Measurements from ENCODE around the gene SPDYE2. TPM values are rescaled to one million over a fixed set of nuclear protein-coding genes. Genes with fewer than 3 reads are reported as not detected.
"Not testable (repeated sequence)": the region's sequence is repeated elsewhere in the genome, so short reads cannot be mapped to it uniquely, and the experiment has no call there.

The SPDYE2 gene
- polyA plus RNA-seq, 4 donors = 0.04 to 2.9 TPM; not detected in 2

GRCh38 chr7:102531583-102531982 is 19.4 kb upstream of the SPDYE2 start:
- FAIRE-seq = not testable (repeated sequence)
- WGBS, 3 donors = no CpG with 5 or more reads among the region's 7 CpGs

DNA sequence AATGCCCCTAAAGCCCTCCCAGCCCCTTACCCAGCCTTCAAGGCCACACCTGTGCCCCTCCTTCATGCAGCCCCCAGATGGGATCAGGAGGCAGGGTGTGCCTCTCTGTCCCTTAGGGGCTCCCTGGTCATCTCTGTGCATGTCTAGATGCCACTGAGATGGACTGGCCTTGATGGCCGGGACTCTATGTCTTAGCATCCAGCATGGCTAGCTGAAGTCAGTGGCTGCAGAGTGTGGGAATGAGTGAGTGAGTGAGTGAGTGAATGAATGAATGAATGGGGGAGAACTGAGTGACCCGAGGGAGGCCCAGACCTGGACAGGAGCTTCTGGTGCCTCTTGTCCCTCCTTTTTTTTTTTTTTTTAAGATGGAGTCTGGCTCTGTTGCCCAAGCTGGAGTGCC is 18.9 kb upstream of the SPDYE2 start:
- H3K27ac ChIP-seq (ENCODE audit: low read depth in 1 of 3, low read length in 2 of 3); H3K9me3 ChIP-seq (ENCODE audit: control insufficient read depth in 2 of 2, insufficient read depth in 1 of 2, low read depth in 1 of 2, low read length in 1 of 2); DNase-seq; H3K4me1 ChIP-seq (ENCODE audit: control insufficient read depth in 3 of 3, insufficient read depth in 2 of 3, low read depth in 1 of 3, low read length in 2 of 3); H3K4me3 ChIP-seq (ENCODE audit: low read depth in 1 of 3, low read length in 3 of 3); H3K27me3 ChIP-seq (ENCODE audit: control insufficient read depth in 3 of 3, insufficient read depth in 3 of 3, low read length in 3 of 3); FAIRE-seq; H3K36me3 ChIP-seq (ENCODE audit: control insufficient read depth in 3 of 3, insufficient read depth in 2 of 3, low read depth in 1 of 3, low read length in 3 of 3): not testable (repeated sequence)
- 93 to 96% (median 94%) methylated on average over 2 of the region's 2 CpGs for WGBS, 3 donors

More at GRCh38 chr7:102531583-102531982, 19.4 kb upstream of the SPDYE2 start:
- H3K4me1 ChIP-seq (ENCODE audit: control insufficient read depth in 3 of 3, insufficient read depth in 2 of 3, low read depth in 1 of 3, low read length in 2 of 3); H3K27me3 ChIP-seq (ENCODE audit: control insufficient read depth in 3 of 3, insufficient read depth in 3 of 3, low read length in 3 of 3); H3K36me3 ChIP-seq (ENCODE audit: control insufficient read depth in 3 of 3, insufficient read depth in 2 of 3, low read depth in 1 of 3, low read length in 3 of 3); DNase-seq; H3K27ac ChIP-seq (ENCODE audit: low read depth in 1 of 3, low read length in 2 of 3); H3K9me3 ChIP-seq (ENCODE audit: control insufficient read depth in 2 of 2, insufficient read depth in 1 of 2, low read depth in 1 of 2, low read length in 1 of 2); H3K4me3 ChIP-seq (ENCODE audit: low read depth in 1 of 3, low read length in 3 of 3): not testable (repeated sequence)

DNA sequence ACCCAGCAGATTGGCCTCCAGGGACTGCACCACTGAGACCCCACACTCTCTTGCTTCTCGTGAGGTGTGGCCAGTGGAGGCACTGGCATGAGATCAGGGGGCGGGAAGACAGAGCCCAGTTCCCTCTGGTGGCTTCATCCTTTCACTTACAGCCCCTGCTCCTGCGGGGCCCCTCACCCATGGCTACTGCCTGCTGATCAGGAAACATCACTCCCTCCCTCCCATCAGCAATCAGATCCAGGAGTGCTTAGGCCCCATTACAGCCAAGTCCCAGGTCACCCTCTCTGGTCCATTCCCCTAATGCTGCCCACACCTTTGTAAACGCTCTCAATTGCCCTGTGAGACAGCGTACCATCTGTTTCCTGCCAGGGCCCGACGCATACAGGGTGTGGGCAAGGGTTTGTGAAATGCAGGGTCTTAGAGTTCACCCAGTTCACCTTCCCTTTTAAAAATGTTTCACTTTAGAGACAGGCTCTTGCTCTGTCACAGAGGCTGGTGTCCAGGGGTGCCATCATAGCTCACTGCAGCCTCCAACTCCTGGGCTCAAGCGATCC is 15.9 kb upstream of the SPDYE2 start:
- not testable (repeated sequence) for H3K36me3 ChIP-seq (ENCODE audit: control insufficient read depth in 3 of 3, insufficient read depth in 2 of 3, low read depth in 1 of 3, low read length in 3 of 3); H3K4me1 ChIP-seq (ENCODE audit: control insufficient read depth in 3 of 3, insufficient read depth in 2 of 3, low read depth in 1 of 3, low read length in 2 of 3); DNase-seq; H3K4me3 ChIP-seq (ENCODE audit: low read depth in 1 of 3, low read length in 3 of 3); FAIRE-seq; H3K27me3 ChIP-seq (ENCODE audit: control insufficient read depth in 3 of 3, insufficient read depth in 3 of 3, low read length in 3 of 3); H3K9me3 ChIP-seq (ENCODE audit: control insufficient read depth in 2 of 2, insufficient read depth in 1 of 2, low read depth in 1 of 2, low read length in 1 of 2); H3K27ac ChIP-seq (ENCODE audit: low read depth in 1 of 3, low read length in 2 of 3)
- WGBS, 3 donors = 57 to 100% (median 78%) methylated on average over 1 to 4 of the region's 8 CpGs

DNA sequence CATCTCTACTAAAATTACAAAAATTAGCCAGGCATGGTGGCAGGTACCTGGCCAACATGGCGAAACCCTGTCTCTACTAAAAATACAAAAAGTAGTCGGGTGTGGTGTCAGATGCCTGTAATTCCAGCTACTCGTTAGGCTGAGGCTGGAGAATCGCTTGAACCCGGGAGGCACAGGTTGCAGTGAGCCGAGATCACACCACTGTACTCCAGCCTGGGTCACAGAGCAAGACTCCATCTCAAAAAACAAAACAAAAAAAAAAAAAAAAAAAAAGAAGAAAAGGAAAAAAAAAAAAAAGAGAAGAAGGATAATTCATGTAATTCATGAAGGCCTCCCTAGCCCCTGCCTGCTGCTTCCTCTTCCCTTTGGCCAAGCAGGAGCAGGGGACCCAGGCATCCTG is 10.4 kb upstream of the SPDYE2 start:
- WGBS, 3 donors = 92 to 95% (median 93%) methylated on average over 4 of the region's 6 CpGs

GRCh38 chr7:102542083-102542482 is 8.9 kb upstream of the SPDYE2 start:
- not testable (repeated sequence) for DNase-seq, FAIRE-seq
- 99 to 100% (median 100%) methylated on average over 3 to 4 of the region's 8 CpGs for WGBS, 3 donors

More for the DNA sequence above, 10.4 kb upstream of the SPDYE2 start:
- not testable (repeated sequence) for H3K27me3 ChIP-seq (ENCODE audit: control insufficient read depth in 3 of 3, insufficient read depth in 3 of 3, low read length in 3 of 3); H3K36me3 ChIP-seq (ENCODE audit: control insufficient read depth in 3 of 3, insufficient read depth in 2 of 3, low read depth in 1 of 3, low read length in 3 of 3); FAIRE-seq; H3K4me3 ChIP-seq (ENCODE audit: low read depth in 1 of 3, low read length in 3 of 3); H3K9me3 ChIP-seq (ENCODE audit: control insufficient read depth in 2 of 2, insufficient read depth in 1 of 2, low read depth in 1 of 2, low read length in 1 of 2); H3K27ac ChIP-seq (ENCODE audit: low read depth in 1 of 3, low read length in 2 of 3); DNase-seq; H3K4me1 ChIP-seq (ENCODE audit: control insufficient read depth in 3 of 3, insufficient read depth in 2 of 3, low read depth in 1 of 3, low read length in 2 of 3)

DNA sequence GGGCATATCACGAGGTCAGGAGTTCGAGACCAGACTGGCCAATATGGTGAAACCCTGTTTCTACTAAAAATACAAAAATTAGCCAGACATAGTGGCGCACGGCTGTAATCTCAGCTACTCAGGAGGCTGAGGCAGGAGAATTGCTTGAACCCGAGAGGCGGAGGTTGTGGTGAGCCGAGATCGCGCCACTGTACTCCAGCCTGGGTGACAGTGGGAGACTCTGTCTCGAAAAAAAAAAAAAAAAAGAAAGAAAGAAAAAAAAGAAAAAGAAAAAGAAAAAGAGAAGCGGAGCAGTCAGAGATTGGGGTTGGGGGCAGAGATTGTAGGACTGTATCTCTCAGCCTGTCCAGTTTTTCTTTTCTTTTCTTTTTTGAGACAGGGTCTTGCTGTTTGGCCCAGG is 8.3 kb upstream of the SPDYE2 start:
- H3K4me3 ChIP-seq (ENCODE audit: low read depth in 1 of 3, low read length in 3 of 3); H3K27ac ChIP-seq (ENCODE audit: low read depth in 1 of 3, low read length in 2 of 3); H3K36me3 ChIP-seq (ENCODE audit: control insufficient read depth in 3 of 3, insufficient read depth in 2 of 3, low read depth in 1 of 3, low read length in 3 of 3); FAIRE-seq; DNase-seq; H3K9me3 ChIP-seq (ENCODE audit: control insufficient read depth in 2 of 2, insufficient read depth in 1 of 2, low read depth in 1 of 2, low read length in 1 of 2); H3K4me1 ChIP-seq (ENCODE audit: control insufficient read depth in 3 of 3, insufficient read depth in 2 of 3, low read depth in 1 of 3, low read length in 2 of 3); H3K27me3 ChIP-seq (ENCODE audit: control insufficient read depth in 3 of 3, insufficient read depth in 3 of 3, low read length in 3 of 3): not testable (repeated sequence)
- 91 to 95% (median 94%) methylated on average over 7 of the region's 11 CpGs for WGBS, 3 donors

More at GRCh38 chr7:102542083-102542482, 8.9 kb upstream of the SPDYE2 start:
- not testable (repeated sequence) for H3K27ac ChIP-seq (ENCODE audit: low read depth in 1 of 3, low read length in 2 of 3); H3K4me1 ChIP-seq (ENCODE audit: control insufficient read depth in 3 of 3, insufficient read depth in 2 of 3, low read depth in 1 of 3, low read length in 2 of 3); H3K4me3 ChIP-seq (ENCODE audit: low read depth in 1 of 3, low read length in 3 of 3); H3K9me3 ChIP-seq (ENCODE audit: control insufficient read depth in 2 of 2, insufficient read depth in 1 of 2, low read depth in 1 of 2, low read length in 1 of 2); H3K36me3 ChIP-seq (ENCODE audit: control insufficient read depth in 3 of 3, insufficient read depth in 2 of 3, low read depth in 1 of 3, low read length in 3 of 3); H3K27me3 ChIP-seq (ENCODE audit: control insufficient read depth in 3 of 3, insufficient read depth in 3 of 3, low read length in 3 of 3)

DNA sequence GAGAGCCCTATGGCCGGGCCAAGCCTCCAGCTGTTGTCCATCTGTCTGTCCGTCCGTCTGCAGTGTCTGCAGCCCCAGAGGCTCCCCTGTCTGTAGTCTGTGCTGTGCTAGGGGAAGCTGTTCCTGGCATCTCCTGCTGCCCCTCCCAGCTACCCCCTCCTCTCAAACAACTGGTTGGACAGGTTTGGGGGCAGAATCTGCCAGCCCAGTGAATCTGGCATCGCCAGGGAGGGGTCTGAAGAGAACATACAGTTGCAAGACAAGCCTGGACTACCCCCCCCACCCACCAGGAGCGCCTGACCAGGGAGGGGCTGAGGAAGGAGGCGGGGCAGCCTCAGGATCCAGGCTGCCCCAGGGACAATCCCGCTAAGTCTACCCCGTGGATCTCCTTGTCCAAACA is 7.4 kb upstream of the SPDYE2 start, which contains the start of gene UPK3BL2:
UPK3BL2 (minus strand) TSS at position 101 of the 400 bp plus-strand sequence; CDS start at position 41, 60 bp downstream.
- not testable (repeated sequence) for H3K9me3 ChIP-seq (ENCODE audit: control insufficient read depth in 2 of 2, insufficient read depth in 1 of 2, low read depth in 1 of 2, low read length in 1 of 2); H3K36me3 ChIP-seq (ENCODE audit: control insufficient read depth in 3 of 3, insufficient read depth in 2 of 3, low read depth in 1 of 3, low read length in 3 of 3); H3K27ac ChIP-seq (ENCODE audit: low read depth in 1 of 3, low read length in 2 of 3); H3K4me1 ChIP-seq (ENCODE audit: control insufficient read depth in 3 of 3, insufficient read depth in 2 of 3, low read depth in 1 of 3, low read length in 2 of 3); DNase-seq; H3K4me3 ChIP-seq (ENCODE audit: low read depth in 1 of 3, low read length in 3 of 3); H3K27me3 ChIP-seq (ENCODE audit: control insufficient read depth in 3 of 3, insufficient read depth in 3 of 3, low read length in 3 of 3); FAIRE-seq
- WGBS, 3 donors = no CpG with 5 or more reads among the region's 8 CpGs

GRCh38 chr7:102544372-102544771 is 6.7 kb upstream of the SPDYE2 start:
- H3K4me1 ChIP-seq (ENCODE audit: control insufficient read depth in 3 of 3, insufficient read depth in 2 of 3, low read depth in 1 of 3, low read length in 2 of 3); H3K4me3 ChIP-seq (ENCODE audit: low read depth in 1 of 3, low read length in 3 of 3); H3K27ac ChIP-seq (ENCODE audit: low read depth in 1 of 3, low read length in 2 of 3); H3K27me3 ChIP-seq (ENCODE audit: control insufficient read depth in 3 of 3, insufficient read depth in 3 of 3, low read length in 3 of 3); DNase-seq; FAIRE-seq; H3K36me3 ChIP-seq (ENCODE audit: control insufficient read depth in 3 of 3, insufficient read depth in 2 of 3, low read depth in 1 of 3, low read length in 3 of 3); H3K9me3 ChIP-seq (ENCODE audit: control insufficient read depth in 2 of 2, insufficient read depth in 1 of 2, low read depth in 1 of 2, low read length in 1 of 2): not testable (repeated sequence)
- WGBS, 3 donors = no CpG with 5 or more reads among the region's 1 CpG

DNA sequence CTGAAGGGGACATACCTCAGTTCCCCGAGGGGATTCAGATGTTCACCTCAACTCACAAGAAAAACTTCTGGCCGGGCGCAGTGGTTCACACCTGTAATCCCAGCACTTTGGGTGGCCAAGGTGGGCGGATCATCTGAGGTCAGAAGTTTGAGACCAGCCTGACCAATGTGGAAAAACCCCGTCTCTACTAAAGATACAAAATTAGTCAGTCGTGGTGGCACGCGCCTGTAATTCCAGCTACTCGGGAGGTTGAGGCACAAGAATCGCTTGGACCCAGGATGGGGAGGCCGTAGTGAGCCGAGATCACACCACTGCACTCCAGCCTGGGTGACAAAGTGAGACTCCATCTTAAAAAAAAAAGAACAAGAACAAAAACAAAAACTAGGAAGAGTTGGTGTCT is 5.7 kb upstream of the SPDYE2 start:
- not testable (repeated sequence) for DNase-seq; H3K9me3 ChIP-seq (ENCODE audit: control insufficient read depth in 2 of 2, insufficient read depth in 1 of 2, low read depth in 1 of 2, low read length in 1 of 2); FAIRE-seq; H3K36me3 ChIP-seq (ENCODE audit: control insufficient read depth in 3 of 3, insufficient read depth in 2 of 3, low read depth in 1 of 3, low read length in 3 of 3); H3K4me3 ChIP-seq (ENCODE audit: low read depth in 1 of 3, low read length in 3 of 3); H3K27me3 ChIP-seq (ENCODE audit: control insufficient read depth in 3 of 3, insufficient read depth in 3 of 3, low read length in 3 of 3); H3K4me1 ChIP-seq (ENCODE audit: control insufficient read depth in 3 of 3, insufficient read depth in 2 of 3, low read depth in 1 of 3, low read length in 2 of 3); H3K27ac ChIP-seq (ENCODE audit: low read depth in 1 of 3, low read length in 2 of 3)
- 81 to 94% (median 84%) methylated on average over 6 to 8 of the region's 12 CpGs for WGBS, 3 donors

Measured in small intestine (tissue), 7 donors.